ENCODE measurements around the gene HENMT1. TPM values are rescaled to one million over a fixed set of nuclear protein-coding genes. Genes with fewer than 3 reads are reported as not detected.

Gene HENMT1
- total and polyA plus RNA-seq, 9 of the 15 experiments (the other 6 are each of a cell fraction or from before 2014, with no cell fraction given) = not detected

DNA sequence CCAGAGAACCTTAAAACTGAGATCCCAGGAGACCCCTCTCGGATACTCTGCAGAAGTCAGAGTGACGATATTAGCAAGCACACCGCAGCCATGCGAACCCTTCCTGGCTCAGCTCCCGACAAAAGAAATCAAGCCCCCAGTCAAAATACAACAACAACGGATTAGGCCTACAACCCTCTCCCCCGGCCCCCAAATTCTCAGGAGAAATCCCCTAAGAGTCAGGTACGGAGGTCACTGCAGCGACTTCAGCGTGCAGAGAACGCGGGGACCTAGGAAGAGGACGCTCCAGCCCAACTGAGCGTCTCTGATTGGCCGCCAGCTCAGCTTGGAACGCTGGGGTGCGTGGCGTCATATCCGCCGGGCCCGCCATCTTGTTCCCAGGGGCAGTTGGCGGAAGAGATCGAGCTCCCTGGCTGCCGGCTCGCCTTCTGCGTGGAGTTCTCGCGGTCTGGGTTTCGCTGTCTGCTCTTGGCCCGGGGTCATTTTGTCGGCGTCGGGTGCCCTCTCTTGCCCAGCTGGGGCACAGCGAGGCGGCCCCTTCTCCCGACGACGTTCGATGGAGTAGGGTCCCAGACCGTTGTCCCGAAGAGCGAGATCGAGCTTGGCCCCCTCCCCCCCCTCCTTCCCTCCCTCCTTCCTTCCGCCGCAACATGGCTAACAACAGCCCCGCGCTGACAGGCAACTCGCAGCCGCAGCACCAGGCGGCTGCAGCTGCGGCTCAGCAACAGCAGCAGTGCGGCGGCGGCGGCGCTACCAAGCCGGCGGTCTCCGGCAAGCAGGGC, 31.2 kb upstream of the HENMT1 start, which contains the start of gene PRPF38B (continued):
- TF ChIP-seq C11orf30 (IDR thresholded peaks at IDR 0.05; ENCODE audit: low read depth) (peak; percentile 86), ZNF347 (CRISPR knock-in tag; IDR thresholded peaks at IDR 0.05; ENCODE audit: low read depth) (no peak), HNRNPL (IDR thresholded peaks at IDR 0.05; ENCODE audit: low read depth, low read length) (no peak), SRSF7 (optimal IDR thresholded peaks at IDR 0.05; ENCODE audit: low read depth, low read length) (no peak), EHMT2 (IDR thresholded peaks at IDR 0.05) (0 out of 2 replicates have a peak, but pooled peaks have one; percentile 23), ZNF436 (CRISPR knock-in tag; IDR thresholded peaks at IDR 0.05) (no peak), TRIM24 (IDR thresholded peaks at IDR 0.05) (peak in 1 of 2 experiments; percentile 39; a peak in 1 of 4 replicates), SRF (CRISPR knock-in tag; IDR thresholded peaks at IDR 0.05) (peak in 1 of 2 experiments; percentile 46; a peak in 1 of 4 replicates), FOXM1 (IDR thresholded peaks at IDR 0.05; ENCODE audit: low read depth) (peak; percentile 65), FOXM1 (CRISPR knock-in tag; IDR thresholded peaks at IDR 0.05; ENCODE audit: low read depth) (0 out of 2 replicates have a peak, but pooled peaks have one; percentile 70), SMARCA5 (IDR thresholded peaks at IDR 0.05) (no peak; the same call in 1 of the 2 replicates), ZFP1 (CRISPR knock-in tag; IDR thresholded peaks at IDR 0.05) (no peak), HEY1 (CRISPR knock-in tag; IDR thresholded peaks at IDR 0.05; ENCODE audit: borderline replicate concordance) (peak; percentile 41; the same call in 1 of the 2 replicates), RFX7 (CRISPR knock-in tag; IDR thresholded peaks at IDR 0.05) (no peak), ZNF197 (CRISPR knock-in tag; IDR thresholded peaks at IDR 0.05; ENCODE audit: low read depth) (peak; percentile 16; the same call in 1 of the 2 replicates), ZNF785 (CRISPR knock-in tag; IDR thresholded peaks at IDR 0.05) (no peak), CCNT2 (IDR thresholded peaks at IDR 0.05; ENCODE audit: borderline replicate concordance, extremely low read depth, insufficient read length, low read depth, low read length) (peak; percentile 22), ZNF830 (CRISPR knock-in tag; IDR thresholded peaks at IDR 0.05) (no peak)
- TF ChIP-seq, protein P1, sequence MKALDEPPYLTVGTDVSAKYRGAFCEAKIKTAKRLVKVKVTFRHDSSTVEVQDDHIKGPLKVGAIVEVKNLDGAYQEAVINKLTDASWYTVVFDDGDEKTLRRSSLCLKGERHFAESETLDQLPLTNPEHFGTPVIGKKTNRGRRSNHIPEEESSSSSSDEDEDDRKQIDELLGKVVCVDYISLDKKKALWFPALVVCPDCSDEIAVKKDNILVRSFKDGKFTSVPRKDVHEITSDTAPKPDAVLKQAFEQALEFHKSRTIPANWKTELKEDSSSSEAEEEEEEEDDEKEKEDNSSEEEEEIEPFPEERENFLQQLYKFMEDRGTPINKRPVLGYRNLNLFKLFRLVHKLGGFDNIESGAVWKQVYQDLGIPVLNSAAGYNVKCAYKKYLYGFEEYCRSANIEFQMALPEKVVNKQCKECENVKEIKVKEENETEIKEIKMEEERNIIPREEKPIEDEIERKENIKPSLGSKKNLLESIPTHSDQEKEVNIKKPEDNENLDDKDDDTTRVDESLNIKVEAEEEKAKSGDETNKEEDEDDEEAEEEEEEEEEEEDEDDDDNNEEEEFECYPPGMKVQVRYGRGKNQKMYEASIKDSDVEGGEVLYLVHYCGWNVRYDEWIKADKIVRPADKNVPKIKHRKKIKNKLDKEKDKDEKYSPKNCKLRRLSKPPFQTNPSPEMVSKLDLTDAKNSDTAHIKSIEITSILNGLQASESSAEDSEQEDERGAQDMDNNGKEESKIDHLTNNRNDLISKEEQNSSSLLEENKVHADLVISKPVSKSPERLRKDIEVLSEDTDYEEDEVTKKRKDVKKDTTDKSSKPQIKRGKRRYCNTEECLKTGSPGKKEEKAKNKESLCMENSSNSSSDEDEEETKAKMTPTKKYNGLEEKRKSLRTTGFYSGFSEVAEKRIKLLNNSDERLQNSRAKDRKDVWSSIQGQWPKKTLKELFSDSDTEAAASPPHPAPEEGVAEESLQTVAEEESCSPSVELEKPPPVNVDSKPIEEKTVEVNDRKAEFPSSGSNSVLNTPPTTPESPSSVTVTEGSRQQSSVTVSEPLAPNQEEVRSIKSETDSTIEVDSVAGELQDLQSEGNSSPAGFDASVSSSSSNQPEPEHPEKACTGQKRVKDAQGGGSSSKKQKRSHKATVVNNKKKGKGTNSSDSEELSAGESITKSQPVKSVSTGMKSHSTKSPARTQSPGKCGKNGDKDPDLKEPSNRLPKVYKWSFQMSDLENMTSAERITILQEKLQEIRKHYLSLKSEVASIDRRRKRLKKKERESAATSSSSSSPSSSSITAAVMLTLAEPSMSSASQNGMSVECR (CRISPR knock-in tag; IDR thresholded peaks at IDR 0.05) = peak; percentile 87
- TF ChIP-seq, protein P2, sequence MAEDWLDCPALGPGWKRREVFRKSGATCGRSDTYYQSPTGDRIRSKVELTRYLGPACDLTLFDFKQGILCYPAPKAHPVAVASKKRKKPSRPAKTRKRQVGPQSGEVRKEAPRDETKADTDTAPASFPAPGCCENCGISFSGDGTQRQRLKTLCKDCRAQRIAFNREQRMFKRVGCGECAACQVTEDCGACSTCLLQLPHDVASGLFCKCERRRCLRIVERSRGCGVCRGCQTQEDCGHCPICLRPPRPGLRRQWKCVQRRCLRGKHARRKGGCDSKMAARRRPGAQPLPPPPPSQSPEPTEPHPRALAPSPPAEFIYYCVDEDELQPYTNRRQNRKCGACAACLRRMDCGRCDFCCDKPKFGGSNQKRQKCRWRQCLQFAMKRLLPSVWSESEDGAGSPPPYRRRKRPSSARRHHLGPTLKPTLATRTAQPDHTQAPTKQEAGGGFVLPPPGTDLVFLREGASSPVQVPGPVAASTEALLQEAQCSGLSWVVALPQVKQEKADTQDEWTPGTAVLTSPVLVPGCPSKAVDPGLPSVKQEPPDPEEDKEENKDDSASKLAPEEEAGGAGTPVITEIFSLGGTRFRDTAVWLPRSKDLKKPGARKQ (CRISPR knock-in tag; IDR thresholded peaks at IDR 0.05) = no peak
